Measurements from ENCODE around the gene ARHGAP8. TPM values are rescaled to one million over a fixed set of nuclear protein-coding genes. Genes with fewer than 3 reads are reported as not detected.

Gene ARHGAP8
- total RNA-seq, 6 experiments from 2014 or later: not detected

DNA sequence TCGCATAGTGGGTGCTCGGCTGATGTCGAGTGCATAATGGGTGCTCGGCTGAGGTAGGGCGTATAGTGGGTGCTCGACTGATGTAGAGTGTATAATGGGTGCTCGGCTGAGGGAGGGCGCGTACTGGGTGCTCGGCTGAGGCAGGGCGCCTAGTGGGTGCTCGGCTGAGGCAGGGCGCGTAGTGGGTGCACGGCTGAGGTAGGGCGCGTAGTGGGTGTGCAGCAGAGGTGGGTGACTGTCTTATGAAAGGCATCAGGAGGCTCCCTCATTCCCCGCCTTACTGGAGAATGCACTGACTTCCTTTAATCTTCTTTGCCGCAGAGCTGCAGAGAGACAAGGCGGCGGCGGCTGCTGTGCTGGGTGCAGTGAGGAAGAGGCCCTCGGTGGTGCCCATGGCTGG, 33.8 kb downstream of the ARHGAP8 start:
- no peak for TF ChIP-seq CTCF (IDR thresholded peaks at IDR 0.05)
- Mint-ChIP-seq H3K27me3 (ENCODE audit: insufficient read depth) (peaks cover 3% of the 10 kb centered on the region), H3K9me3 (no peaks in the 10 kb centered on the region), H3K4me1 (ENCODE audit: low read depth) (no peaks in the 10 kb centered on the region), H3K27ac (no peak overlapping the region), H3K36me3 (ENCODE audit: low read depth) (no peaks in the 10 kb centered on the region), H3K4me3 (no peak overlapping the region)
- DNase-seq: no peak

DNA sequence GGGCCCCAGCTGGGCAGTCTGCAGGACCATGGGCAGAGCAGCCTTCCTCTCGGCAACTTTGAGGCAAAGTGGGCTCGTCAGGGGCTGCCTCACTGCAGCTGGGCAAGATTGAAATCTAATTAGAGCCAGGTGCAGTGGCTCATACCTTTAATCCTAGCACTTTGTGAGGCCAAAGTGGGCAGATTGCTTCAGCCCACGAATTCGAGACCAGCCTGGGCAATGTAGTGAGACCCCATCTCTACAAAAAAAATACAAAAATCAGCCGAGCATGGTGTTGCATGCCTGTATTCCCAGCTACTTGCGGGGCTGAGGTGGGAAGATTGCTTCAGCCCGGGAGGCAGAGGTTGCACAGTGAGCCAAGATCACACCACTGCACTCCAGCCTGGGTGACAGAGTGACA, 34.2 kb downstream of the ARHGAP8 start:
- no peak overlapping the region for H3K4me3 Mint-ChIP-seq

DNA sequence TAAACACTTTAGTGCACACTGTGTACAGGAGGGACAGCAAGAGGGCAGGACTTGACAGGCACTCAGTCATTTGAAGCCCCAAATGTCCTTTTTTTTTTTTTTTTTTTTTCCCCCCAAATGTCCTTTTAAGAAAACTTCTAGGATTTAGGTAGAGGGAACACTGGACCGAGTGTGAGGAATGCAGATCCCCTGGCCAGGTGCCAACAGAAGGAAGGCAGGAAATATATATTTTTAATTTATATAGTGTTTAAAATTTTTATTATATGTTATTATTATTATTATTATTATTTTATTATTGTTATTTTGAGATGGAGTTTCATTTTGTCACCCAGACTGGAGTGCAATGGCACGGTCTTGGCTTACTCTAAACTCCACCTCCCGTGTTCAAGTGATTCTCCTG, 35.5 kb downstream of the ARHGAP8 start:
- Mint-ChIP-seq H3K4me3 (no peak overlapping the region), H3K36me3 (ENCODE audit: low read depth) (no peaks in the 10 kb centered on the region), H3K27me3 (ENCODE audit: insufficient read depth) (peaks cover 9% of the 10 kb centered on the region), H3K4me1 (ENCODE audit: low read depth) (no peaks in the 10 kb centered on the region), H3K27ac (no peak overlapping the region), H3K9me3 (no peaks in the 10 kb centered on the region)
- TF ChIP-seq CTCF (IDR thresholded peaks at IDR 0.05): no peak
- no peak for DNase-seq

More for the DNA sequence above, 34.2 kb downstream of the ARHGAP8 start:
- DNase-seq: no peak
- no peaks in the 10 kb centered on the region for H3K36me3 Mint-ChIP-seq (ENCODE audit: low read depth)
- peaks cover 3% of the 10 kb centered on the region for H3K27me3 Mint-ChIP-seq (ENCODE audit: insufficient read depth)
- no peak overlapping the region for H3K27ac Mint-ChIP-seq
- no peaks in the 10 kb centered on the region for H3K4me1 Mint-ChIP-seq (ENCODE audit: low read depth)
- no peak for TF ChIP-seq CTCF (IDR thresholded peaks at IDR 0.05)
- H3K9me3 Mint-ChIP-seq: no peaks in the 10 kb centered on the region

- Mint-ChIP-seq H3K27ac (no peak overlapping the region), H3K36me3 (ENCODE audit: low read depth) (no peaks in the 10 kb centered on the region)
- no peak for DNase-seq
Measured at GRCh38 chr22:44793106-44793505, 40.7 kb downstream of the ARHGAP8 start.

DNA sequence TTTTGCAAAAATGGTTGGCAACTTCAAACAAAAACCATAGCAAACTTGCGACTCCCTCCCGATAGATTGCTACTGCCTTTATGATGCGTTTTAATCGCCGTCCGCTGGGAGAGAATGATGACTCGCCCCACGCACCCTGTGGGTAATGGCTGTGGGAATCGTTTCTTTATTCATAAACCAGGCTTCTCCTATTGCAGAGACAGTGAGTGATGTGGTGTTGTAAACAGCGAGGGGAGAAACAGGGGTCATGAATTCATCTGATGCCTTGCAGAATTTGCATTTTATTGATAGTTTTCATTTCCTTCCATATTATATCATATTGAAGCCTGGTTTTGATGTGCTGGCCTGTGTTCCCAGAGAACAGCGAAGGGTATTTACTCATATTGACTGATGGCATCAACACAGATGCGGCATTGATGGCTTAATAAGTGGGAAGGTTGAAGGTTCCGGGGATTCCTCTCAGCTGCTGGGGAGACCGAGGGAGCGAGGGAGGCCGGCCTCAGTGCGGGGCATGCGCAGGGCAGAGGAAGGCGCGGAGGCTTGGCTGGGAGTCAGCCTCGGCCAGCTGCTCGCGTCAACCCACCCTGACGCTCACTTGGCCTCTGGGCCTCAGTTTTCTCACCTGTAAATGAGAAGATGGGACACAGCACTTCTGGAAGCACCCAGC, 41.3 kb downstream of the ARHGAP8 start:
- Mint-ChIP-seq H3K27ac (no peak overlapping the region), H3K27me3 (ENCODE audit: insufficient read depth) (peaks cover 20% of the 10 kb centered on the region), H3K4me1 (ENCODE audit: low read depth) (no peaks in the 10 kb centered on the region), H3K36me3 (ENCODE audit: low read depth) (no peaks in the 10 kb centered on the region), H3K4me3 (no peak overlapping the region), H3K9me3 (no peaks in the 10 kb centered on the region)
- DNase-seq: no peak
- no peak for TF ChIP-seq CTCF (IDR thresholded peaks at IDR 0.05)

More at GRCh38 chr22:44793106-44793505, 40.7 kb downstream of the ARHGAP8 start:
- H3K27me3 Mint-ChIP-seq (ENCODE audit: insufficient read depth): peaks cover 20% of the 10 kb centered on the region
- TF ChIP-seq CTCF (IDR thresholded peaks at IDR 0.05): no peak
- no peaks in the 10 kb centered on the region for H3K4me1 Mint-ChIP-seq (ENCODE audit: low read depth)
- no peaks in the 10 kb centered on the region for H3K9me3 Mint-ChIP-seq
- H3K4me3 Mint-ChIP-seq: no peak overlapping the region
